Prostate gland (tissue), 2 donors: ENCODE results near the gene ITSN1. TPM values are rescaled to one million over a fixed set of nuclear protein-coding genes. Genes with fewer than 3 reads are reported as not detected.

Experiments used
- DNase-seq: peaks from one replicate; pipeline ENCODE4 v3.0.0-alpha.2; 2019; ENCODE audit warnings: low spot score
- H3K27ac ChIP-seq, 2 donors: fragments of 200-600 bp; sonication (generic); 2 replicates each; pipeline ENCODE4 v1.5.1; 2017 to 2019
- H3K27me3 ChIP-seq: fragments of 200-600 bp; sonication (generic); replicated peaks from 2 replicates; pipeline ENCODE4 v1.5.1; 2019; ENCODE audit not compliant: insufficient read depth
- H3K36me3 ChIP-seq, 2 donors: fragments of 200-600 bp; sonication (generic); 1 replicate in 1 of 2; 2 replicates in 1 of 2; pipeline versions ENCODE4 v1.5.1 to v1.8.1; 2017 to 2019
- H3K4me1 ChIP-seq: fragments of 200-600 bp; sonication (generic); replicated peaks from 2 replicates; pipeline ENCODE4 v1.5.1; 2019
- H3K4me3 ChIP-seq, 2 donors: fragments of 200-600 bp; sonication (generic); 2 replicates each; pipeline ENCODE4 v1.5.1; 2017 to 2019
- H3K9me3 ChIP-seq: fragments of 200-600 bp; sonication (generic); 2 replicates; pipeline ENCODE4 v1.5.1; 2017
- POLR2A ChIP-seq: fragments of 450-650 bp; IDR thresholded peaks from one replicate; pipeline ENCODE4 v1.6.1; 2016; ENCODE audit warnings: antibody characterized with exemption, mild to moderate bottlenecking
- POLR2AphosphoS5 ChIP-seq: sonication (generic); formaldehyde crosslinking; IDR thresholded peaks from one replicate; pipeline ENCODE4 v1.6.1; 2017; ENCODE audit warnings: antibody characterized with exemption
- WGBS: methylation state at CpG from one replicate; pipeline ENCODE4 v1.1.5; 2018; 5-methylcytosine and 5-hydroxymethylcytosine counted together
- intact Hi-C: fragments of 100-400 bp; cut with DNase I; formaldehyde crosslinking; loops from one replicate; pipeline ENCODE4 v1.14.2; 2022
- total RNA-seq, 2 donors: library from RNA; depleted of rRNA; stranded (reverse); fragments of >200 nt; gene quantifications; one replicate each; pipeline ENCODE4 v1.1.0, GENCODE V29; 2016
- TF ChIP-seq, protein P1 (sequence below), 4 experiments: fragments of 200-600 bp in 2 of 4; fragments of 450-650 bp in 2 of 4; sonication (generic) in 2 of 4; IDR thresholded peaks; 1 replicate in 3 of 4; 2 replicates in 1 of 4; pipeline ENCODE4 v1.5.1; 2016 to 2019; ENCODE audit warnings: antibody characterized with exemption in 4 of 4, mild to moderate bottlenecking in 2 of 4, moderate library complexity in 2 of 4

ITSN1 gene
- total RNA-seq, 2 donors from 2014 or later: 14.8 to 44.9 TPM

DNA sequence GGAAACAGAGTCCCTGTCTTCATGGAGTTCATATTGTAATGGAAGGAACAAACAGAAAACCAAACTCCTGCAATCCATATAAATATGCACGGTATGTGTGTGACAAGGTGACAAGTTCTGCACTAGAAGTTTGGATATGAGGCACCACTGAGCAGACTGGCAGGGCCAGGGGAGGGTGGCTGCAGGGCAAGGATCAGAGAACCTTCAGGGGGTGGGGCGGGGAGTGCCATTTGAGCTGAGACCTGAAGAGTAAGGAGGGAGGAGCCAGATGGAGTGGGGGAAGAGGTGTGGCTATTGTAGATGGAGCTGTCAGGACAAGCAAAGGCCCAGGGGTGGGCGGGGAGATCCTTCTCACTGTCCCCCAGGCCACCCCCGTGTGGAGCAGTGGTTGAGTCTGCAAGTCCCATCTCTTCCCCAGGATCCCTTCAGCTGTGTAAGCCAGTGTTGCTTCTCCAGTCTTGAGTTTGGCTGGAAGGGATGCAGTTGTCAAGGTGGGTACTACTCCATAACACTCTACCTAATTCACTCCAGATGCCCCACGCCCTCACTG lies 196.9 kb downstream of the ITSN1 start:
- Histone ChIP-seq H3K4me3 (no peak overlapping the region), H3K4me1 (no peaks in the 10 kb centered on the region), H3K9me3 (no peaks in the 10 kb centered on the region), H3K27ac (no peak overlapping the region), H3K36me3 (no peaks in the 10 kb centered on the region), H3K27me3 (no peaks in the 10 kb centered on the region)
- intact Hi-C loops: no loop called here
- DNase-seq: no peak
- TF ChIP-seq, protein P1, sequence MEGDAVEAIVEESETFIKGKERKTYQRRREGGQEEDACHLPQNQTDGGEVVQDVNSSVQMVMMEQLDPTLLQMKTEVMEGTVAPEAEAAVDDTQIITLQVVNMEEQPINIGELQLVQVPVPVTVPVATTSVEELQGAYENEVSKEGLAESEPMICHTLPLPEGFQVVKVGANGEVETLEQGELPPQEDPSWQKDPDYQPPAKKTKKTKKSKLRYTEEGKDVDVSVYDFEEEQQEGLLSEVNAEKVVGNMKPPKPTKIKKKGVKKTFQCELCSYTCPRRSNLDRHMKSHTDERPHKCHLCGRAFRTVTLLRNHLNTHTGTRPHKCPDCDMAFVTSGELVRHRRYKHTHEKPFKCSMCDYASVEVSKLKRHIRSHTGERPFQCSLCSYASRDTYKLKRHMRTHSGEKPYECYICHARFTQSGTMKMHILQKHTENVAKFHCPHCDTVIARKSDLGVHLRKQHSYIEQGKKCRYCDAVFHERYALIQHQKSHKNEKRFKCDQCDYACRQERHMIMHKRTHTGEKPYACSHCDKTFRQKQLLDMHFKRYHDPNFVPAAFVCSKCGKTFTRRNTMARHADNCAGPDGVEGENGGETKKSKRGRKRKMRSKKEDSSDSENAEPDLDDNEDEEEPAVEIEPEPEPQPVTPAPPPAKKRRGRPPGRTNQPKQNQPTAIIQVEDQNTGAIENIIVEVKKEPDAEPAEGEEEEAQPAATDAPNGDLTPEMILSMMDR (IDR thresholded peaks at IDR 0.05): no peak
- no peak for TF ChIP-seq POLR2A
- no peak for TF ChIP-seq POLR2AphosphoS5
- WGBS: 92% methylated on average over 5 of the region's 5 CpGs

DNA sequence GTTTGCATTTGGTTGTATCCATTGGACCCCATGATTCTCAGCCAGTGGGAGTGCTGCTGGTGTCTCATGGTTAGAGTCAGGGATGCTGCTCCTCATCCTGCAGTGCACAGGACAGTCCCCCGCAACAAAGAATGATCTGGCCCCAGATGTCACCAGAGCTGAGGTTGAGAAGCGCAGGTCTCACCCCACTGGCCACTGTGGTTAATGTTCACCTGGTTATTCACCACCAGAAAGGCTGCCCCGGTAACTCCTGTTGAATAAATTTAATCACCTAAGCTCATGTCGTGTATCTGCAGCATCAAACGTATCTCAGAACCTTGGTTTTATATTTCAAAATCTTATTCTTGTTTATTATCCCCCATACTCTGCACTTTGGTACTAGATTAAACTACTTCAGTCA lies 197.5 kb downstream of the ITSN1 start:
- intact Hi-C loops: no loop called here
- H3K27me3 ChIP-seq: no peaks in the 10 kb centered on the region
- DNase-seq: no peak
- no peaks in the 10 kb centered on the region for H3K36me3 ChIP-seq
- H3K9me3 ChIP-seq: no peaks in the 10 kb centered on the region
- H3K4me3 ChIP-seq: no peak overlapping the region
- H3K27ac ChIP-seq: no peak overlapping the region
- no peaks in the 10 kb centered on the region for H3K4me1 ChIP-seq
- TF ChIP-seq POLR2AphosphoS5: no peak
- TF ChIP-seq, protein P1 (IDR thresholded peaks at IDR 0.05): no peak
- no peak for TF ChIP-seq POLR2A
- WGBS: 93% methylated on average over 5 of the region's 5 CpGs

DNA sequence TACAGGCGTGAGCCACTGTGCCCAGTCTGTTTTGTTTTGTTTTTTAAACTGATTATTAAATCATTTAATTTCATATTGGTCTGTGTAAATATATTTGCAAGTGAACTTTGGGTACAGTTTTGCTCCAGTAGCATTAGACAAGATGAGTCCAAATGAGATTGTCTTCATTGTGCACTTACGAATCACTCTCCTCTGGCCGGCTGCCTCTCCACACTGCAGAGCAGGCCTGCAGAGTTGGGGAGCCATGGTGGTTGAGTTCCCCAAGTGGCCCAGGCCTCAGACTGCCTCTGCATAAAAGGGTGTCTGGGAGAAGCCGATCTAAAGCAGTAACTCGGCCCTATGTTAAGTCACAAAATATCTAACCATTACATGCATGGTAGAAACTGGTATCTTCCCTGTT lies 198.5 kb downstream of the ITSN1 start:
- Histone ChIP-seq H3K4me1 (no peaks in the 10 kb centered on the region), H3K9me3 (no peaks in the 10 kb centered on the region), H3K36me3 (no peaks in the 10 kb centered on the region), H3K4me3 (no peak overlapping the region), H3K27me3 (no peaks in the 10 kb centered on the region), H3K27ac (no peak overlapping the region)
- TF ChIP-seq POLR2A (no peak), POLR2AphosphoS5 (no peak)
- TF ChIP-seq, protein P1 (IDR thresholded peaks at IDR 0.05): no peak
- DNase-seq: no peak
- intact Hi-C loops: no loop called here
- 89% methylated on average over 5 of the region's 5 CpGs for WGBS

DNA sequence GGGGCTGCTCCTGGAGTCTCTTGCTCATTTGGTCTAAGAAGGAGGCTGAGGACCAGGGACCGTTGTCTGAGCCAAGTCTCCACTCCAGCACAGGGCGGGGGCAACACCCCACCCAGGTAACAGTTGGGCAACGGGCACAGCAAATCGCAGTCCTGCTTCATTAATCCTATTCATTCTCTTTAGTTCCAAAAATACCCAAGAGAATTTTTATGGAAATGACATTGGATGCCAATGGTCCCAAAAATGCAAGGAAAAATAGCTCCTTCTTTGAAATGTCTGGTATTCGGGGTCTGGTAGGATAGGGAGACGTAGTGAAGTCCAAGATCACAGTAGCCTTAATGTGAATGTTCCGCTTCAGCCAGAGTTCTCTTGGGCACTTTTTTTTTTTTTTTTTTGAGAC lies 199.3 kb downstream of the ITSN1 start:
- no peak for DNase-seq
- H3K27ac ChIP-seq: no peak overlapping the region
- TF ChIP-seq POLR2AphosphoS5: no peak
- TF ChIP-seq, protein P1 (IDR thresholded peaks at IDR 0.05): no peak
- H3K27me3 ChIP-seq: no peaks in the 10 kb centered on the region
- no peaks in the 10 kb centered on the region for H3K9me3 ChIP-seq
- H3K4me1 ChIP-seq: no peaks in the 10 kb centered on the region
- no peaks in the 10 kb centered on the region for H3K36me3 ChIP-seq
- intact Hi-C loops: no loop called here
- 84% methylated on average over 7 of the region's 7 CpGs for WGBS
- no peak overlapping the region for H3K4me3 ChIP-seq

DNA sequence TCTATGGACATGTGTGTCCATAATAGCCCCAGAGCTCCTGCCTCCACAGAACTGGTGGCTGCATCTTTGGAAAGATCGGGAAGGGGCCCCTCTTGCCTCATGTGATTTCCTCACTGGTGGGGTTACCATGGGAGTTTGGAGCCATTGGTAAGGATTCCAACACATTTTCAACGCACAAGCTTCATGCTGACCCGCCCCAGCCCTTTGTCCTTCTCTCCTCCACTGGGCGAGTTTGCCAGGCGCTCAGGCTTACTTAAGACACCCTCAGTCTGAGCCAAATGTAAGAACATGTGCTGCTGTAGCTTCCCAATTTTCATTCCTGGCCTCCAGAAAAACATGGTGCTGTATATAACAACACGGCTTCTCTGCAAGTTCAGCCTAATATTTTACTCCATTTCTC lies 200.9 kb downstream of the ITSN1 start:
- no peak for DNase-seq
- TF ChIP-seq, protein P1 (IDR thresholded peaks at IDR 0.05): no peak
- no peaks in the 10 kb centered on the region for H3K9me3 ChIP-seq
- no peaks in the 10 kb centered on the region for H3K4me1 ChIP-seq
- peak overlapping the region in 1 of 2 donors; percentile 19 for H3K27ac ChIP-seq
- H3K27me3 ChIP-seq: no peaks in the 10 kb centered on the region
- no peak overlapping the region for H3K4me3 ChIP-seq
- intact Hi-C loops: no loop called here
- H3K36me3 ChIP-seq: no peaks in the 10 kb centered on the region
- WGBS: 69% methylated on average over 6 of the region's 6 CpGs
